Measurements from ENCODE around the gene ADK.

ADK gene

DNA sequence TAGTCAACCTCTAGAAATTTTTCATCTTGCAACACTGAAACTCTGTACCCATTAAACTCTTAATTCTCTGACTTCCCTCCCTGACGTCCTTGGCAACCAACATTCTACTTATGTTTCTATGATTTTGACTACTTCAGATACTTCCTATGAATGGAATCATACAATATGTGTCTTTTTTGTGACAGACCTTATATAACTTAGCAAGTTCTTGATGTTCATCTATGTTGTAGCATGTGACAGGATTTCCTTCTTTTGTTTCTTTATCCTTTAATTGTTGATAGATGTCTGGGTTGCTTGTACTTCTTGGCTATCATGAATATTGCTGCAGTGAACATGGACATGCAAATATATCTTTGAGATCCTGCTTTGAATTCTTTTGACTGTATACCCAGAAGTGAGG lies 240.8 kb downstream of the ADK start:
- no peaks in the 10 kb centered on the region for H3K4me1 ChIP-seq (ENCODE audit: control insufficient read depth, insufficient read depth, low read length)
- H3K27me3 ChIP-seq (ENCODE audit: control insufficient read depth, insufficient read depth, low read length): no peaks in the 10 kb centered on the region
- no peak overlapping the region for H3K27ac ChIP-seq (ENCODE audit: low read depth, low read length)
- H3K4me3 ChIP-seq (ENCODE audit: low read length): no peak overlapping the region
- no peaks in the 10 kb centered on the region for H3K36me3 ChIP-seq (ENCODE audit: control insufficient read depth, insufficient read depth, low read length)
- H3K9ac ChIP-seq (ENCODE audit: low read length): no peak overlapping the region

DNA sequence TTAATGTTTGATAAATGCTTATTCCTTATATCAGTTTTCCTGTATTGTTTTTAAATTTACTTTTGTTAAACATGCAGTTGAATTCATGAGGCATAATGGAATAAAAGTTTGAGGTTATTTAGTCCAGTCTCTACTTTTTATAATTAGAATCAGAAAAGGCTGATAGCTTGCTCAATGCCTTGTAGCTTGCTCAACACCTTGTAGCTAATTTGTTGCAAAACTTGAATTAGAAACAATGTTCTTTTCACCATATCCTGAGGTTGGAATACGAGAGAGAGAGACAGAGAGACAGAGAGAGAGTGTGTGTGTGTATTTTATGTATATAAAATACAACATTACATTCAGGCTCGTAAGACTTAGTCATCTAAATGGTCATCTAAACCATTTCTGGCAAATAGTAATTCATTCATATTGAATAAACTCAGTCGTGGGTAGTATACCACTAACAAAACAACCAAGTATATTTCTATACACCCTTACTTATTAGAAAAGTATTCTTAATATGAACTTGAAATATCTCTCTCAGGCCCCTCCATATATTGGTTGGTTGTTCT lies 243.5 kb downstream of the ADK start:
- Histone ChIP-seq H3K4me1 (ENCODE audit: control insufficient read depth, insufficient read depth, low read length) (no peaks in the 10 kb centered on the region), H3K36me3 (ENCODE audit: control insufficient read depth, insufficient read depth, low read length) (no peaks in the 10 kb centered on the region), H3K4me3 (ENCODE audit: low read length) (no peak overlapping the region), H3K9ac (ENCODE audit: low read length) (no peak overlapping the region), H3K27me3 (ENCODE audit: control insufficient read depth, insufficient read depth, low read length) (no peaks in the 10 kb centered on the region), H3K27ac (ENCODE audit: low read depth, low read length) (no peak overlapping the region)

DNA sequence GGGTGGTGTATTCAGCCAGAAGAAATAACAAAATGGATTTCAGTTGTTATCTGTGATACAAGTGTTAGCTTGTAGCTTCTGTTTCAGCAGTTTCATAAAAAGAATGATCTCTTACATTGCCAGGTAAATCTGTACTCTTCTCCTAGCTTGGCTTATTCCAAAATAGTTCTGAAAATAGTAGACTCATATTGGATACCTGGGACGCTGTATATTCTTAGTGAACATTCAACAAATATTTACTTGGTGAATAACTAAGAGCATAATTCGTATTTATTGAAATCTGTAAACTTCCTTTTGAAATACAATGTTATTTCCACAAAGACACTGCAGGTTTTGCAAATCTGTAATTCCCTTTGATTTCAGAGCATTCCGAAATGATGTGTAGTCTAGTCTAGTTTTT lies 249.2 kb downstream of the ADK start:
- H3K4me3 ChIP-seq (ENCODE audit: low read length): no peak overlapping the region
- no peak overlapping the region for H3K27ac ChIP-seq (ENCODE audit: low read depth, low read length)
- H3K36me3 ChIP-seq (ENCODE audit: control insufficient read depth, insufficient read depth, low read length): no peaks in the 10 kb centered on the region
- no peak overlapping the region for H3K9ac ChIP-seq (ENCODE audit: low read length)
- no peaks in the 10 kb centered on the region for H3K27me3 ChIP-seq (ENCODE audit: control insufficient read depth, insufficient read depth, low read length)
- no peaks in the 10 kb centered on the region for H3K4me1 ChIP-seq (ENCODE audit: control insufficient read depth, insufficient read depth, low read length)

DNA sequence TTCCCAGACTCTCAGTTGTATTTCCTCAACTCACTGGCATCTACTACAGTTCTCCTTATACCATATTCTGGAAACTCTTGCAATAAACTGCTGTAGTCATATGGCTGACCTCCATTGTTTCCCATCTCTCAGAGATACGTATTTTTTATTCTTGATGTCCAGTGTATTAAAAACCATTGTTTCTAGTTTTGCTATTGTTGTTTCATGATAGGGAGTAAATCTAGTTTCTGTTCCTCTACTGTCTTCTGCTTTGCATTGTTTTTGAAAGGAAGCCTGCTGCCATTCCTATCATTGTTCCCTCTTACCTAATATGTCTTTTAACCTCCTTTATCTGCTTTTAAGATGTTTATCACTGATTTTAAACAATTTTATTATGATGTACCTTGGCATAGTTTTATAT lies 255.0 kb downstream of the ADK start:
- Histone ChIP-seq H3K4me3 (ENCODE audit: low read length) (no peak overlapping the region), H3K27me3 (ENCODE audit: control insufficient read depth, insufficient read depth, low read length) (no peaks in the 10 kb centered on the region), H3K9ac (ENCODE audit: low read length) (no peak overlapping the region), H3K36me3 (ENCODE audit: control insufficient read depth, insufficient read depth, low read length) (no peaks in the 10 kb centered on the region), H3K27ac (ENCODE audit: low read depth, low read length) (no peak overlapping the region), H3K4me1 (ENCODE audit: control insufficient read depth, insufficient read depth, low read length) (no peaks in the 10 kb centered on the region)

DNA sequence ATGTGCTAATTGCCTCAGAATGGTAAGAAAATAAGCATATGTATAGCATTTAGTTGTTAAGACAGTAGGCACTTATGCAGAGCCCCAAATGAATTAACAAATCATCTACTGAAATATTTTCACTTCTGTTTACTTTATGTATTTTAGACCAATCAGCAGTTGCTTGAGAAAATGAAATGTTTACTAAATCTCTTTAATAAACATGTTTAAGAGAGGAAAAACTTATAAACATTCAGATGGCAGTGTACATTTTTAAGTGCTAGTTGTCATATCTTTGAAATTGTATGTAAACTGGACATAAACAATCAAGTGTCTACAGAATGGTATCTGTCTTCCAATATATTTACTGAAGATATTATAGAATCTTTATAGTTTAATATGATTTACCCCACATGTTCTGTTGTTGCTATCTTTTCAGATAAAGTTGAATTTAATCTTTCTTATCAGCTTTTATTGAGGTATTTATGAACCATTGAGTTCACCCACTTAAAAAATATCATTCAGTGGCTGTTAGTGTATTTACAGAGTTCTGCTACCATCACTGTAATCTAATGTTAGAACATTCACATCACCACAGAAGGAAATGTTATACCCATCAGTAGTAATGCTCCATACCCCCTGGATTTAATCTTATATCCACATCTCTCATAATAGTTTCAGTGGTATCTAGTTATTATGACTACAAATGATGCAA lies 264.3 kb downstream of the ADK start:
- no peaks in the 10 kb centered on the region for H3K4me1 ChIP-seq (ENCODE audit: control insufficient read depth, insufficient read depth, low read length)
- no peaks in the 10 kb centered on the region for H3K27me3 ChIP-seq (ENCODE audit: control insufficient read depth, insufficient read depth, low read length)
- no peak overlapping the region for H3K4me3 ChIP-seq (ENCODE audit: low read length)
- H3K9ac ChIP-seq (ENCODE audit: low read length): no peak overlapping the region
- no peaks in the 10 kb centered on the region for H3K36me3 ChIP-seq (ENCODE audit: control insufficient read depth, insufficient read depth, low read length)
- H3K27ac ChIP-seq (ENCODE audit: low read depth, low read length): no peak overlapping the region

DNA sequence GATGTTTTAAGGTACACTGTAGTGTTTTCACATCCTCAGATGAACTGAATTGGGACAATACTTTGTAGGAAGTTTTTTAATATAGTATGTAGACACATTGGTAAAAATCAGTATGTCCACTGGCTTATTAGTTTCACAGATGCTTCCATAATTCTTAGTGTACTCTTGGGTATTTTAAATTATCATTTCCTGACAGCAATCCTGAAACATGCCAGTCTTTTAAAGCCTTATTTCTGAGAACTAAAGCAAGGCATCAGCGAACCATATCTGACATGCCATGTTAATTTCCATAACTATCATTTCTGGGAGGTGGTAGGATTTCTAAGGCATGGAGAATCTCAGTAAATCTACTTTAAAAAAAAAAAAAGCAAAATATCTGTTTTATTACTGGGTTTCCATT lies 266.4 kb downstream of the ADK start:
- Histone ChIP-seq H3K9ac (ENCODE audit: low read length) (no peak overlapping the region), H3K4me3 (ENCODE audit: low read length) (no peak overlapping the region)

DNA sequence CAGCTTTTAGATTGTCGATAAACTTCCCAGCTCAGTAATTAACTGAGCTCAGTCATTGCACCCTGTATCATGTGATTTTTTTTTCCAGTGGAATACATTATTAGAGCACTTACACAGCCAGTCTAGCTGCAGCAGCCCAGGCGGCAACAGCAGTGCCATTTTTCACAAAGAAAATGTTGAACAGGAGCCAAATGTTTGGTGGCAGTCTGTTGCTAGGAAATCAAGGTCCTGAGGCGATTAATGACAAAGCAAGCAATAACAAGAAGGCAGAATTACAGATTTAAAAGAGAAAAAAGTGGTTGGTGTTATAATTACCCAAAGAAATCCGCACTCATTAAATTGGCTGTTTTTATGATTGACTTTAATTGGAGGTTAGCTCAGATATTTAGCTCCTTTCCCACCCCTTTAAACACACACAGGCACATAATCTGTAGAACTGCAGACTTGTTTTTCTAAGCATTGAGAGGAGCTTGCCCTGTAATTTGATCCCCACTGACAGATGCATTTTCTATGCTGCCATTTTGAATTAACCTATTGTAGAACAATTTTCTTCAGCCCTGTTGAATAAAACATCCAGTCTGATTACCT lies 267.4 kb downstream of the ADK start:
- Histone ChIP-seq H3K36me3 (ENCODE audit: control insufficient read depth, insufficient read depth, low read length) (no peaks in the 10 kb centered on the region), H3K4me3 (ENCODE audit: low read length) (no peak overlapping the region), H3K4me1 (ENCODE audit: control insufficient read depth, insufficient read depth, low read length) (no peaks in the 10 kb centered on the region), H3K9ac (ENCODE audit: low read length) (no peak overlapping the region), H3K27ac (ENCODE audit: low read depth, low read length) (no peak overlapping the region), H3K27me3 (ENCODE audit: control insufficient read depth, insufficient read depth, low read length) (no peaks in the 10 kb centered on the region)

More for the DNA sequence above, 266.4 kb downstream of the ADK start:
- no peaks in the 10 kb centered on the region for H3K36me3 ChIP-seq (ENCODE audit: control insufficient read depth, insufficient read depth, low read length)
- H3K27me3 ChIP-seq (ENCODE audit: control insufficient read depth, insufficient read depth, low read length): no peaks in the 10 kb centered on the region
- no peaks in the 10 kb centered on the region for H3K4me1 ChIP-seq (ENCODE audit: control insufficient read depth, insufficient read depth, low read length)
- no peak overlapping the region for H3K27ac ChIP-seq (ENCODE audit: low read depth, low read length)

DNA sequence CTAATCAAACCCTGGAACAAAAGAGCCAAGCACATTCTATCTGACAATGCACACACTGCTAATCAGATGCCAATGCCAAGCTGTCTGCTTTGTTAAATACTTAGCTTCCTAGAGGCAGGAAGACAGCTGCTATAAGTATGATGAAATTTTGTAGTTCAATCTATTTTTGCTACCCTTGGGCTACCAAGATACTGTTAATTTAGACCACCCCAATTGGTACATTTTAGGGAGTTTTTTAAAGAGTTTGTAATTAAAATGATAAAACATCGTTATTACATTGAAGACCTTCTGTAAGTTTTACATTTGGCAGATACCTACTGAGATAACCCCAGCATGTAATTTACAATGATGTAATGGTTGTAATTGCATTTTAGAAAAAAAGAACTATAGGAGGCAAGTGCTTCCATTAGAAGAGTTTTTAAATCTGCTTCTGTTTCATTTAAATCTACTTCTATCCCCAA lies 268.5 kb downstream of the ADK start:
- Histone ChIP-seq H3K9ac (ENCODE audit: low read length) (no peak overlapping the region), H3K4me1 (ENCODE audit: control insufficient read depth, insufficient read depth, low read length) (no peaks in the 10 kb centered on the region), H3K4me3 (ENCODE audit: low read length) (no peak overlapping the region), H3K27ac (ENCODE audit: low read depth, low read length) (no peak overlapping the region), H3K36me3 (ENCODE audit: control insufficient read depth, insufficient read depth, low read length) (no peaks in the 10 kb centered on the region), H3K27me3 (ENCODE audit: control insufficient read depth, insufficient read depth, low read length) (no peaks in the 10 kb centered on the region)

DNA sequence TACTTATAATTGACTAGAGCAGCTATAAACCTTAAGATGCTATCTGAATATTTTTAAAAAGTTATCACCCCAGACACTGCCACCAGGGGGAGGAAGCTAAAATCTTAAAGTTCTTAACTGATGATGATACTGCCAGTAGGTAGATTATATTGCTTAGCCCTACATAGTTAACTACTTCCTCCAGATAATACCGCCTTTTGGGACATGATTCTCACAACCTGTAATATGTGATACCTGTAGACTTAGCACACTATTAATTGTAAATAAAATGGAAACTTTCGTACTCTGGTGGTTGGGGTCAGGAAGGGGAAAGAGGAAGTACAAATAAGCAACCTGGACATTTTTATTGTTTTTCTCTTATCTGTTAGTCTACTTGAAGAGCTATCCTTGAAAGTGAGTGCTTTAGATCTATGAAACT lies 268.9 kb downstream of the ADK start:
- H3K27ac ChIP-seq (ENCODE audit: low read depth, low read length): no peak overlapping the region
- H3K36me3 ChIP-seq (ENCODE audit: control insufficient read depth, insufficient read depth, low read length): no peaks in the 10 kb centered on the region
- H3K4me3 ChIP-seq (ENCODE audit: low read length): no peak overlapping the region
- H3K9ac ChIP-seq (ENCODE audit: low read length): no peak overlapping the region
- no peaks in the 10 kb centered on the region for H3K27me3 ChIP-seq (ENCODE audit: control insufficient read depth, insufficient read depth, low read length)
- no peaks in the 10 kb centered on the region for H3K4me1 ChIP-seq (ENCODE audit: control insufficient read depth, insufficient read depth, low read length)

DNA sequence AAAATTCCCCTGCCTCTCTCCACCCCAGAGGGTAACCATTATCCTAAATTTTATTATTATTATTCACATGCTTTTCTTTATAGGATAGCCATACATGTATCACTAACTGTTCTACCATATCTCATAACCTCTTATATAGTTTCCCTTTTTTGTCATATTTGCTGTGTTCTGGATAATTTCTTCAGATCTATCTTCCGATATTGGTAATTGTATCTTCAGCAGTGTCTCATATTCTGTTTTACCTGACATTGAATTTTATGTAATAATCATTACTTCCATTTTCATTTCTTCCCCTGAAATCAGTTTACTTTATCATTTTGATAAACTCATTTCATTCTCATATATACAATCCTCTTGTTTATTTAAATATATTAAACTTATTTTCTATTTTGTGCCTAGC lies 273.5 kb downstream of the ADK start:
- Histone ChIP-seq H3K9ac (ENCODE audit: low read length) (no peak overlapping the region), H3K36me3 (ENCODE audit: control insufficient read depth, insufficient read depth, low read length) (no peaks in the 10 kb centered on the region), H3K27ac (ENCODE audit: low read depth, low read length) (no peak overlapping the region), H3K4me1 (ENCODE audit: control insufficient read depth, insufficient read depth, low read length) (no peaks in the 10 kb centered on the region), H3K4me3 (ENCODE audit: low read length) (no peak overlapping the region), H3K27me3 (ENCODE audit: control insufficient read depth, insufficient read depth, low read length) (no peaks in the 10 kb centered on the region)

DNA sequence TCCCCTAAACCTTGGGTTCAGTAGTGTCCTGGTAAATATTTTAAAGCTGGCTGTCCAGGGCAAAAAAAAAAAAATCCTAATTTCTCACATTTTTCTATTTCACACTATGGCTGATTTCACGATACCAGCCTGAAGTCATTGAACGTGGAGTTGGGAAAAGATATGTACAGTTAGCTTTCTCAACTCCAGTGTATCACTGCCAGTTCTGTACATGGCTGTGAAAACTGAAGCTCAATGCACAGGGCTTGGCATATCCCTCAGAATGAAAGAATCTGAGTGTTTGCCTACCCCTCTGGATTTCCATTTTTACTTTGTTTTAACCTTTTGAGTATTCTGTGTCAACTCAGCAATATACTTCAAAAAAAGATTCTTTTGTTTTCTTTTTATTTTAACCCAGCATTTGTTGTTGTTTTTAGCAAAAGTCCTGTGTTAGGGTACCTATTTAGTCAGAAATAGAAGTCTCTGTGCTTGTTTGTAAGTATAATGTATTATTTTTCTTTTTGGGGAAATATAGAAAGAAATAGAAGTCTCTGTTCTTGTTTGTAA lies 274.5 kb downstream of the ADK start:
- no peaks in the 10 kb centered on the region for H3K4me1 ChIP-seq (ENCODE audit: control insufficient read depth, insufficient read depth, low read length)
- H3K9ac ChIP-seq (ENCODE audit: low read length): no peak overlapping the region
- H3K36me3 ChIP-seq (ENCODE audit: control insufficient read depth, insufficient read depth, low read length): no peaks in the 10 kb centered on the region
- no peak overlapping the region for H3K27ac ChIP-seq (ENCODE audit: low read depth, low read length)
- H3K4me3 ChIP-seq (ENCODE audit: low read length): no peak overlapping the region
- no peaks in the 10 kb centered on the region for H3K27me3 ChIP-seq (ENCODE audit: control insufficient read depth, insufficient read depth, low read length)

DNA sequence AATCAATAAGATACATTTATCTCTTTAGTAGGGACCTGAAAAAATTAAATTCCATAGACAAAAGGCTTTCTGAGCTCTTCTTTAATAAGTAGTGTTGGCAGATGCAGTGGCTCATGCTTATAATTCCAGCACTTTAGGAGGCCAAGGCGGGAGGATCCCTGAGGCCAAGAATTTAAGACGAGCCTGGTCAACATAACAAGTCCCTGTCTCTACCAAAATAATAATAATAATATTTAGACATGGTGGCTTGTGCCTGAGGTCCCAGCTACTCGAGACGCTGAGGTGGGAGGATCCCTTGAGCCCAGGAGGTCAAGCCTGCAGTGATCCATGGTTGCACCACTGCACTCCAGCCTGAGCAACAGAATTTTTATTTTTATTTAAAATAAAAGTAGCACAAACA lies 280.8 kb downstream of the ADK start:
- no peak overlapping the region for H3K27ac ChIP-seq (ENCODE audit: low read depth, low read length)

More for the DNA sequence above, 280.8 kb downstream of the ADK start:
- Histone ChIP-seq H3K9ac (ENCODE audit: low read length) (no peak overlapping the region), H3K4me3 (ENCODE audit: low read length) (no peak overlapping the region), H3K36me3 (ENCODE audit: control insufficient read depth, insufficient read depth, low read length) (no peaks in the 10 kb centered on the region), H3K4me1 (ENCODE audit: control insufficient read depth, insufficient read depth, low read length) (no peaks in the 10 kb centered on the region), H3K27me3 (ENCODE audit: control insufficient read depth, insufficient read depth, low read length) (no peaks in the 10 kb centered on the region)

Data from rectal smooth muscle tissue (tissue), 1 donor.